ENCODE results near the gene YIF1B. TPM values are rescaled to one million over a fixed set of nuclear protein-coding genes. Genes with fewer than 3 reads are reported as not detected.
"Not testable (repeated sequence)": the region's sequence is repeated elsewhere in the genome, so short reads cannot be mapped to it uniquely, and the experiment has no call there.

The YIF1B gene
- total RNA-seq, 2 donors from 2014 or later, result 28.8 to 58.3 TPM

DNA sequence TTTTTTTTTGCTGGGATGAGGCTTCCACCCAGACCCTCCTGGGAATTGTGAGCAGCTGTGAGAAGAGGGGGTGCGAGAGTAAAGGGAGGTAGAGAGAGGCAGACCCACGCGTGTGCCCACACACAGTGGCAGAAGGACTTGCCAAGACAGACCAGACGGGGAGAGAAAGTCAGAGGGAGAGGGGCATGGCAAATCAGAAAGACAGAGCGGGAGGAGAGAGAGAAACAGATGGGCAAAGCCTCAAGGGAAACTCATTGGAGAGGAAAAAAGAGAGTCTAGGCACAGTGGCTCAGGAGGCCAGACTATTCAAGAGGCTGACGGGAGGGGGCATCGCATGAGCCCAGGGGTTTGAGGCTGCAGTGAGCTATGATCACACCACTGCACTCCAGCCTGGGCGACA is 36.9 kb upstream of the YIF1B start:
- no peak for DNase-seq
- intact Hi-C loops (cut with DNase I), result no loop called here
- Histone ChIP-seq H3K27ac (no peak overlapping the region), H3K4me1 (no peaks in the 10 kb centered on the region), H3K9ac (ENCODE audit: low read depth in 2 of 2, low read length in 2 of 2) (no peak overlapping the region), H3K27me3 (no peaks in the 10 kb centered on the region), H3K36me3 (no peaks in the 10 kb centered on the region), H3K9me3 (no peaks in the 10 kb centered on the region), H3K4me3 (no peak overlapping the region)
- TF ChIP-seq, protein P1, sequence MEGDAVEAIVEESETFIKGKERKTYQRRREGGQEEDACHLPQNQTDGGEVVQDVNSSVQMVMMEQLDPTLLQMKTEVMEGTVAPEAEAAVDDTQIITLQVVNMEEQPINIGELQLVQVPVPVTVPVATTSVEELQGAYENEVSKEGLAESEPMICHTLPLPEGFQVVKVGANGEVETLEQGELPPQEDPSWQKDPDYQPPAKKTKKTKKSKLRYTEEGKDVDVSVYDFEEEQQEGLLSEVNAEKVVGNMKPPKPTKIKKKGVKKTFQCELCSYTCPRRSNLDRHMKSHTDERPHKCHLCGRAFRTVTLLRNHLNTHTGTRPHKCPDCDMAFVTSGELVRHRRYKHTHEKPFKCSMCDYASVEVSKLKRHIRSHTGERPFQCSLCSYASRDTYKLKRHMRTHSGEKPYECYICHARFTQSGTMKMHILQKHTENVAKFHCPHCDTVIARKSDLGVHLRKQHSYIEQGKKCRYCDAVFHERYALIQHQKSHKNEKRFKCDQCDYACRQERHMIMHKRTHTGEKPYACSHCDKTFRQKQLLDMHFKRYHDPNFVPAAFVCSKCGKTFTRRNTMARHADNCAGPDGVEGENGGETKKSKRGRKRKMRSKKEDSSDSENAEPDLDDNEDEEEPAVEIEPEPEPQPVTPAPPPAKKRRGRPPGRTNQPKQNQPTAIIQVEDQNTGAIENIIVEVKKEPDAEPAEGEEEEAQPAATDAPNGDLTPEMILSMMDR (IDR thresholded peaks at IDR 0.05), result no peak

DNA sequence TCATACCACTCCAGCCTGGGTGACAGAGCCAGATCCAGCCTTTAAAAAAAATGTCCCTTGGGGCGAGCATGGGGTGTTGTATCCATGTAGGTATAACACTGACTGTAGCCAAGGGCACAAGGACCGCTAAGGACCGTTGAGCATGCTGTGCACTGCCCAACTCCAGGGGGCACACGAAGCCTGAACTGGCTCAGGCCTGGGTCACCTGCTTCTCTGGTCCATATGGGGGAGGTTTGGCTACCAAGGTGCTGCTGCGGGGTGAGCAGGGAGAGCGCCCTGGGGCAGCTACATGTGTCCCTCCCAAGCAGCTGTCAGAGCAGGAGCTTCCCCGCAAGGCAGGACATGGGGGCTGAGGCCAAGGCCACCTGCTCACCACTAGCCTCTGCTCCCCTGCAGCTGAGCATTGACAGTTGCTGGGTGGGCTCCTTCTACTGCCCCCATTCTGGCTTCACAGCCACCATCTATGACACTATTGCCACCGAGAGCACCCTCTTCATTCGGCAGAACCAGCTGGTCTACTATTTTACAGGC is 36.2 kb upstream of the YIF1B start:
- no peaks in the 10 kb centered on the region for H3K27me3 ChIP-seq
- H3K4me3 ChIP-seq, result no peak overlapping the region
- H3K36me3 ChIP-seq, result no peaks in the 10 kb centered on the region
- TF ChIP-seq, protein P1 (IDR thresholded peaks at IDR 0.05), result no peak
- H3K9me3 ChIP-seq, result no peaks in the 10 kb centered on the region
- no peaks in the 10 kb centered on the region for H3K4me1 ChIP-seq
- H3K9ac ChIP-seq (ENCODE audit: low read depth in 2 of 2, low read length in 2 of 2), result no peak overlapping the region
- no peak overlapping the region for H3K27ac ChIP-seq
- DNase-seq, result no peak
- intact Hi-C loops (cut with DNase I), result no loop called here

GRCh38 chr19:38350883-38351282 is 35.1 kb upstream of the YIF1B start:
- TF ChIP-seq, protein P1 (IDR thresholded peaks at IDR 0.05), result no peak
- Histone ChIP-seq H3K36me3 (no peaks in the 10 kb centered on the region), H3K9me3 (no peaks in the 10 kb centered on the region), H3K27ac (no peak overlapping the region), H3K4me3 (no peak overlapping the region), H3K4me1 (no peaks in the 10 kb centered on the region), H3K9ac (ENCODE audit: low read depth in 2 of 2, low read length in 2 of 2) (no peak overlapping the region), H3K27me3 (no peaks in the 10 kb centered on the region)
- intact Hi-C loops (cut with DNase I), result no loop called here
- no peak for DNase-seq

DNA sequence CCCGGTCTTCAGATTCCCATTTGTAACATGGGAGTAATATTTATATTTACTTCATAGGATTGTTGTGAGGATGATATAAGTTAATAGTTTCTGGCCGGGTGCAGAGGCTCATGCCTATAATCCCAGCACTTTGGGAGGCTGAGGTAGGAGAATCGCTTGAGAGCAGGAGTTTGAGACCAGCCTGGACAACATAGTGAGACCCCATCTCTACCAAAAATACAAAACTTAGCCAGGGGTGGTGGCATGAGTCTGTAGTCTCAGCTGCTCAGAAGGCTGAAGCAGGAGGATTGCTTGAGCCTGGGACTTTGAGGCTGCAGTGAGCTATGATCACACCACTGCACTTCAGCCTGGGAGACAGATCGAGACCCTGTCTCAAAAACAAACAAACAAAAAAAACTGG is 31.1 kb upstream of the YIF1B start:
- H3K4me3 ChIP-seq, result no peak overlapping the region
- H3K27ac ChIP-seq, result no peak overlapping the region
- no peaks in the 10 kb centered on the region for H3K36me3 ChIP-seq
- H3K4me1 ChIP-seq, result no peaks in the 10 kb centered on the region
- no peak for DNase-seq
- H3K9ac ChIP-seq (ENCODE audit: low read depth in 2 of 2, low read length in 2 of 2), result no peak overlapping the region
- H3K9me3 ChIP-seq, result no peaks in the 10 kb centered on the region
- intact Hi-C loops (cut with DNase I), result no loop called here
- H3K27me3 ChIP-seq, result no peaks in the 10 kb centered on the region
- TF ChIP-seq, protein P1 (IDR thresholded peaks at IDR 0.05), result no peak

GRCh38 chr19:38340927-38341326 is 25.2 kb upstream of the YIF1B start:
- Histone ChIP-seq H3K36me3 (no peaks in the 10 kb centered on the region), H3K9me3 (no peaks in the 10 kb centered on the region), H3K27ac (no peak overlapping the region), H3K4me3 (no peak overlapping the region), H3K27me3 (no peaks in the 10 kb centered on the region), H3K4me1 (no peaks in the 10 kb centered on the region), H3K9ac (ENCODE audit: low read depth in 2 of 2, low read length in 2 of 2) (no peak overlapping the region)
- intact Hi-C loops (cut with DNase I), result no loop called here
- TF ChIP-seq, protein P1 (IDR thresholded peaks at IDR 0.05), result no peak
- no peak for DNase-seq

GRCh38 chr19:38339011-38339410 is 23.3 kb upstream of the YIF1B start:
- not testable (repeated sequence) for H3K9ac ChIP-seq (ENCODE audit: low read depth in 2 of 2, low read length in 2 of 2); DNase-seq; H3K27me3 ChIP-seq; H3K4me3 ChIP-seq; H3K9me3 ChIP-seq; H3K4me1 ChIP-seq; H3K27ac ChIP-seq; H3K36me3 ChIP-seq
- intact Hi-C loops (cut with DNase I), result loop anchor here (5.0 kb wide), 1 partner anchor 33 kb away; the partner anchor contains the start of gene PSMD8

Measured in colonic mucosa (tissue), 4 donors.